ENCODE measurements around the gene PNCK.
"Not testable (repeated sequence)": the region's sequence is repeated elsewhere in the genome, so short reads cannot be mapped to it uniquely, and the experiment has no call there.

PNCK gene

GRCh38 chrX:153697924-153698865, 24.6 kb upstream of the PNCK start:
- DNase-seq, result no peak

GRCh38 chrX:153696986-153697722, 23.5 kb upstream of the PNCK start:
- DNase-seq, result not testable (repeated sequence)

GRCh38 chrX:153696538-153696937, 22.9 kb upstream of the PNCK start:
- DNase-seq, result not testable (repeated sequence)

GRCh38 chrX:153696100-153696499, 22.5 kb upstream of the PNCK start:
- no peak for DNase-seq

- no peak for DNase-seq
Measured at GRCh38 chrX:153694687-153695270, 21.2 kb upstream of the PNCK start.

- DNase-seq, result not testable (repeated sequence)
Measured at GRCh38 chrX:153694256-153694655, 20.6 kb upstream of the PNCK start.

- DNase-seq, result no peak
Measured at GRCh38 chrX:153693216-153694086, 19.8 kb upstream of the PNCK start.

GRCh38 chrX:153692611-153693156, 19.1 kb upstream of the PNCK start:
- DNase-seq, result no peak

GRCh38 chrX:153692003-153692402, 18.4 kb upstream of the PNCK start:
- no peak for DNase-seq

GRCh38 chrX:153691032-153691827, 17.6 kb upstream of the PNCK start:
- DNase-seq, result not testable (repeated sequence)

GRCh38 chrX:153690466-153690865, 16.9 kb upstream of the PNCK start:
- no peak for DNase-seq

- DNase-seq, result no peak
Measured at GRCh38 chrX:153689654-153690465, 16.2 kb upstream of the PNCK start.

GRCh38 chrX:153688911-153689590, 15.4 kb upstream of the PNCK start:
- DNase-seq, result no peak

GRCh38 chrX:153688506-153688905, 14.9 kb upstream of the PNCK start:
- no peak for DNase-seq

- DNase-seq, result no peak
Measured at GRCh38 chrX:153688071-153688470, 14.5 kb upstream of the PNCK start.

- DNase-seq, result no peak
Measured at GRCh38 chrX:153687121-153688039, 13.8 kb upstream of the PNCK start, which contains the start of gene SLC6A8. Gene SLC6A8 (plus strand): TSS chrX:153687926. CDS start chrX:153688575, 649 bp downstream.

- DNase-seq, result no peak
Measured at GRCh38 chrX:153686711-153687110, 13.1 kb upstream of the PNCK start.

Data from NCI-H1048 (cell line).